Parathyroid adenoma (tissue), 2 donors: ENCODE results near the gene MAFB.

ENCODE experiments used
- H2AFZ ChIP-seq: fragments of 300-600 bp; sonication (generic); one replicate; pipeline ENCODE4 v1.7.0; 2017; ENCODE audit warnings: antibody characterized with exemption, mild to moderate bottlenecking
- H3K27ac ChIP-seq: fragments of 300-600 bp; sonication (generic); one replicate; pipeline ENCODE4 v1.7.0; 2017
- H3K27me3 ChIP-seq: fragments of 300-600 bp; sonication (generic); one replicate; pipeline ENCODE4 v1.7.0; 2017; ENCODE audit warnings: low read length; ENCODE audit not compliant: control insufficient read depth, insufficient read depth
- H3K36me3 ChIP-seq: fragments of 300-600 bp; sonication (generic); one replicate; pipeline ENCODE4 v1.7.0; 2017; ENCODE audit warnings: low read length; ENCODE audit not compliant: control insufficient read depth, insufficient read depth
- H3K4me1 ChIP-seq: fragments of 300-600 bp; sonication (generic); one replicate; pipeline ENCODE4 v1.7.0; 2017; ENCODE audit warnings: control low read depth
- H3K4me2 ChIP-seq: fragments of 300-600 bp; sonication (generic); one replicate; pipeline ENCODE4 v1.7.0; 2017; ENCODE audit warnings: low read length
- H3K4me3 ChIP-seq: fragments of 300-600 bp; sonication (generic); one replicate; pipeline ENCODE4 v1.7.0; 2017; ENCODE audit warnings: low read depth, low read length
- H3K79me2 ChIP-seq: fragments of 300-600 bp; sonication (generic); one replicate; pipeline ENCODE4 v1.7.0; 2017; ENCODE audit warnings: control low read depth
- H3K9ac ChIP-seq: fragments of 300-600 bp; sonication (generic); one replicate; pipeline ENCODE4 v1.7.0; 2017; ENCODE audit warnings: mild to moderate bottlenecking
- H3K9me3 ChIP-seq: fragments of 300-600 bp; sonication (generic); one replicate; pipeline ENCODE4 v1.7.0; 2017; ENCODE audit warnings: low read length; ENCODE audit not compliant: control insufficient read depth
- CTCF ChIP-seq: fragments of 300-600 bp; sonication (generic); IDR thresholded peaks from one replicate; pipeline ENCODE4 v1.7.0; 2017; ENCODE audit warnings: antibody characterized with exemption, mild to moderate bottlenecking
- donor health status: primary hyperparathyroidism.

Gene MAFB

GRCh38 chr20:40726776-40727175 is 37.7 kb upstream of the MAFB start:
- Histone ChIP-seq H3K4me2 (no peak overlapping the region), H3K4me3 (no peak overlapping the region), H3K4me1 (peaks cover 64% of the 10 kb centered on the region), H3K27ac (peak overlapping the region; percentile 98), H3K9me3 (no peaks in the 10 kb centered on the region), H3K79me2 (peaks cover 71% of the 10 kb centered on the region), H2AFZ (no peak overlapping the region), H3K9ac (peak overlapping the region; percentile 58), H3K36me3 (no peaks in the 10 kb centered on the region), H3K27me3 (no peaks in the 10 kb centered on the region)
- TF ChIP-seq CTCF: no peak

GRCh38 chr20:40724566-40724965 is 35.5 kb upstream of the MAFB start:
- H3K9me3 ChIP-seq: no peaks in the 10 kb centered on the region
- peaks cover 84% of the 10 kb centered on the region for H3K4me1 ChIP-seq
- peak overlapping the region; percentile 70 for H3K9ac ChIP-seq
- no peaks in the 10 kb centered on the region for H3K27me3 ChIP-seq
- TF ChIP-seq CTCF: no peak
- no peak overlapping the region for H3K4me3 ChIP-seq
- no peaks in the 10 kb centered on the region for H3K36me3 ChIP-seq
- H3K79me2 ChIP-seq: peaks cover 80% of the 10 kb centered on the region
- peak overlapping the region; percentile 52 for H3K4me2 ChIP-seq
- H3K27ac ChIP-seq: peak overlapping the region; percentile 98
- H2AFZ ChIP-seq: no peak overlapping the region

- no peaks in the 10 kb centered on the region for H3K27me3 ChIP-seq
- no peak for TF ChIP-seq CTCF
- H2AFZ ChIP-seq: no peak overlapping the region
- peak overlapping the region; percentile 8 for H3K4me3 ChIP-seq
- H3K79me2 ChIP-seq: peaks cover 78% of the 10 kb centered on the region
- H3K9me3 ChIP-seq: no peaks in the 10 kb centered on the region
- H3K27ac ChIP-seq: peak overlapping the region; percentile 98
- peak overlapping the region; percentile 72 for H3K4me2 ChIP-seq
- no peaks in the 10 kb centered on the region for H3K36me3 ChIP-seq
- peak overlapping the region; percentile 79 for H3K9ac ChIP-seq
- H3K4me1 ChIP-seq: peaks cover 75% of the 10 kb centered on the region
Measured at GRCh38 chr20:40720826-40721225, 31.8 kb upstream of the MAFB start.

GRCh38 chr20:40720099-40720498 is 31.1 kb upstream of the MAFB start:
- H3K4me3 ChIP-seq: peak overlapping the region; percentile 82

More at GRCh38 chr20:40720099-40720498, 31.1 kb upstream of the MAFB start:
- no peak for TF ChIP-seq CTCF
- Histone ChIP-seq H3K27ac (peak overlapping the region; percentile 98), H3K36me3 (no peaks in the 10 kb centered on the region), H3K9me3 (no peaks in the 10 kb centered on the region), H3K4me2 (peak overlapping the region; percentile 72), H3K79me2 (peaks cover 73% of the 10 kb centered on the region), H3K4me1 (peaks cover 73% of the 10 kb centered on the region), H3K9ac (peak overlapping the region; percentile 79), H2AFZ (no peak overlapping the region), H3K27me3 (no peaks in the 10 kb centered on the region)
